Ishikawa (cell line): ENCODE measurements around the gene FOXQ1.

ENCODE experiments used
- CEBPB ChIP-seq: IDR thresholded peaks from 2 replicates; pipeline ENCODE4 v1.6.1; 2012
- CREB1 ChIP-seq: IDR thresholded peaks from 2 replicates; pipeline ENCODE4 v1.6.1; 2012; ENCODE audit warnings: low read depth
- EP300 ChIP-seq: IDR thresholded peaks from 2 replicates; pipeline ENCODE4 v1.6.1; 2012; ENCODE audit warnings: borderline replicate concordance
- FOXM1 ChIP-seq: IDR thresholded peaks from 2 replicates; pipeline ENCODE4 v1.6.1; 2012; ENCODE audit warnings: low read depth, borderline replicate concordance
- MAX ChIP-seq: IDR thresholded peaks from 2 replicates; pipeline ENCODE4 v1.6.1; 2012
- REST ChIP-seq: IDR thresholded peaks from 2 replicates; pipeline ENCODE4 v1.6.1; 2012; ENCODE audit warnings: low read depth, mild to moderate bottlenecking
- TAF1 ChIP-seq: IDR thresholded peaks from 2 replicates; pipeline ENCODE4 v1.6.1; 2012; ENCODE audit warnings: low read depth, mild to moderate bottlenecking
- TCF12 ChIP-seq: IDR thresholded peaks from 2 replicates; pipeline ENCODE4 v1.6.1; 2012; ENCODE audit warnings: low read depth
- TEAD4 ChIP-seq: IDR thresholded peaks from 2 replicates; pipeline ENCODE4 v1.6.1; 2012
- YY1 ChIP-seq: IDR thresholded peaks from 2 replicates; pipeline ENCODE4 v1.6.1; 2012; ENCODE audit warnings: low read depth

- TF ChIP-seq FOXM1 (no peak), TAF1 (no peak), CREB1 (no peak), REST (no peak), TCF12 (no peak), YY1 (no peak), MAX (no peak), EP300 (no peak), CEBPB (no peak), TEAD4 (no peak)
Measured at GRCh38 chr6:1281746-1282145, 30.2 kb upstream of the FOXQ1 start.
